Left lung (tissue), 10 donors: ENCODE measurements around the gene LTB4R2. TPM values are rescaled to one million over a fixed set of nuclear protein-coding genes. Genes with fewer than 3 reads are reported as not detected.

Source experiments
- ATAC-seq: fragments of 200-7000 bp; cut with Tn5 transposase; one replicate; pipeline ENCODE4 v1.9.1; 2020; ENCODE audit warnings: moderate library complexity
- DNase-seq, 4 donors: peaks; one replicate each; pipeline ENCODE4 v3.0.0-alpha.2; 2013 to 2020
- H3K27ac ChIP-seq, 2 donors: fragments of 200-600 bp; sonication (generic) in 1 of 2; one replicate each; pipeline versions ENCODE4 v1.5.0 to v1.8.0; 2020 to 2021
- H3K27me3 ChIP-seq, 2 donors: fragments of 200-600 bp; sonication (generic) in 1 of 2; one replicate each; pipeline versions ENCODE4 v1.5.0 to v1.8.0; 2020 to 2021
- H3K36me3 ChIP-seq, 2 donors: fragments of 200-600 bp; sonication (generic) in 1 of 2; one replicate each; pipeline versions ENCODE4 v1.5.0 to v1.8.0; 2020 to 2021
- H3K4me1 ChIP-seq, 2 donors: fragments of 200-600 bp; one replicate each; pipeline ENCODE4 v1.8.0; 2021
- H3K4me3 ChIP-seq, 2 donors: fragments of 200-600 bp; sonication (generic) in 1 of 2; one replicate each; pipeline versions ENCODE4 v1.5.0 to v1.8.0; 2020 to 2021; ENCODE audit warnings: mild to moderate bottlenecking in 1 of 2
- H3K9me3 ChIP-seq, 2 donors: fragments of 200-600 bp; sonication (generic) in 1 of 2; one replicate each; pipeline versions ENCODE4 v1.5.0 to v1.8.0; 2020 to 2021
- intact Hi-C, 2 donors: fragments of 100-400 bp; cut with DNase I; formaldehyde crosslinking; loops; one replicate each; pipeline versions ENCODE4 v1.11.2 to v1.14.2; 2022
- polyA plus RNA-seq, 6 donors: library from polyadenylated mRNA; unstranded; fragments of 120-200 nt; gene quantifications; one replicate each; pipeline ENCODE4 v1.2.1, GENCODE V29; 2013; ENCODE audit not compliant: insufficient read length in 6 of 6
- total RNA-seq, 2 donors: library from RNA; stranded (reverse); fragmentation: NEBNext Ultra II Directional; extraction: Animal tissue kit (Norgen Biotek cat#: 25700); gene quantifications; one replicate each; pipeline ENCODE4 v1.2.1, GENCODE V29; 2021
- TF ChIP-seq, protein P1 (sequence below), 2 donors: fragments of 200-600 bp; sonication (generic) in 1 of 2; IDR thresholded peaks; one replicate each; pipeline versions ENCODE4 v1.5.0 to v1.8.0; 2021; ENCODE audit warnings: antibody characterized with exemption in 2 of 2
- donor health status: DM: no; HTN: yes; CAD: no.
- donor health status: DM: no; HTN: no; CAD: no.

The LTB4R2 gene
- total and polyA plus RNA-seq, 8 donors, result 4.0 to 6.3 (median 5.6) TPM

GRCh38 chr14:24281636-24282035 is 28.3 kb upstream of the LTB4R2 start:
- Histone ChIP-seq H3K9me3 (no peaks in the 10 kb centered on the region), H3K4me1 (peaks cover 0 to 64% of the 10 kb centered on the region in 2 donors), H3K27me3 (no peaks in the 10 kb centered on the region), H3K36me3 (no peaks in the 10 kb centered on the region), H3K4me3 (no peak overlapping the region), H3K27ac (peak overlapping the region in 1 of 2 donors; percentile 74)
- DNase-seq, result no peak
- peak; percentile 28 for ATAC-seq
- intact Hi-C loops, result no loop called here
- TF ChIP-seq, protein P1, sequence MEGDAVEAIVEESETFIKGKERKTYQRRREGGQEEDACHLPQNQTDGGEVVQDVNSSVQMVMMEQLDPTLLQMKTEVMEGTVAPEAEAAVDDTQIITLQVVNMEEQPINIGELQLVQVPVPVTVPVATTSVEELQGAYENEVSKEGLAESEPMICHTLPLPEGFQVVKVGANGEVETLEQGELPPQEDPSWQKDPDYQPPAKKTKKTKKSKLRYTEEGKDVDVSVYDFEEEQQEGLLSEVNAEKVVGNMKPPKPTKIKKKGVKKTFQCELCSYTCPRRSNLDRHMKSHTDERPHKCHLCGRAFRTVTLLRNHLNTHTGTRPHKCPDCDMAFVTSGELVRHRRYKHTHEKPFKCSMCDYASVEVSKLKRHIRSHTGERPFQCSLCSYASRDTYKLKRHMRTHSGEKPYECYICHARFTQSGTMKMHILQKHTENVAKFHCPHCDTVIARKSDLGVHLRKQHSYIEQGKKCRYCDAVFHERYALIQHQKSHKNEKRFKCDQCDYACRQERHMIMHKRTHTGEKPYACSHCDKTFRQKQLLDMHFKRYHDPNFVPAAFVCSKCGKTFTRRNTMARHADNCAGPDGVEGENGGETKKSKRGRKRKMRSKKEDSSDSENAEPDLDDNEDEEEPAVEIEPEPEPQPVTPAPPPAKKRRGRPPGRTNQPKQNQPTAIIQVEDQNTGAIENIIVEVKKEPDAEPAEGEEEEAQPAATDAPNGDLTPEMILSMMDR (IDR thresholded peaks at IDR 0.05), result no peak

- Histone ChIP-seq H3K4me1 (peaks cover 0 to 53% of the 10 kb centered on the region in 2 donors), H3K27me3 (no peaks in the 10 kb centered on the region), H3K9me3 (no peaks in the 10 kb centered on the region), H3K4me3 (no peak overlapping the region), H3K36me3 (no peaks in the 10 kb centered on the region), H3K27ac (no peak overlapping the region)
- intact Hi-C loops, result no loop called here
- ATAC-seq (peak; percentile 10), DNase-seq (peak in 1 of 4 donors; percentile 53)
- TF ChIP-seq, protein P1 (IDR thresholded peaks at IDR 0.05), result no peak
These were observed 27.2 kb upstream of the LTB4R2 start for GRCh38 chr14:24282736-24283135.

DNA sequence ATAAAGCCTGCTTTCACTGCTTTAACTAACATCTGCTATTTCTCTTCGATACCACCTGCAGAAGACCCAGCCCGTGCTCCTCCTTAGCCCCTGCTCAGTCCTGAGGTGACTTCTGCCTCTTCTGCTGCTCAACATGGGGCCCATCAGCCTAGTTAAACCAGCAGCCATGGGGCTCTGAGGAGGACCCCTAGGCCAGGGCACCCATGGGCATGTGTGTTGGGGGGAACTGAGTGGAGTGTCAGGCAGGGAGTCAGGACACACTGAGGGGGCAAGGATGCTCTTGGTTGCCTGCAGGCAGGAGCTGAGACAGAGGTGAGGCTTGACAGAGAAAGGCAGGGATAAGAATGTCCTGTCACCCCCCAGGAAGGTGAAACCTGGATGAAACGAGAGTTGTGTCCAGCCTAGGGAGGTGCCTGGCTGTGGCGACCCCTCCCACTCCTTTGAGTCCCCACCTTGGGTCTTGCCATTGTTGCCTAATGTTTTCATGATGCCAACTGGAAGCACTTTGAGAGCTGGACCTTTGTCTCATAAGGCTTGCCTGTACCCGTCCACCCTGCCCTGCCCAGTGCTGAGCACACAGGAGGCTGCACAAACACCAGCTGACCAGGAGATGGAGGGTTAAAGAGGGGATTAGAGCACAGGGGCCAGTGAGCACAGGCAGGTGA is 26.0 kb upstream of the LTB4R2 start:
- TF ChIP-seq, protein P1 (IDR thresholded peaks at IDR 0.05), result no peak
- Histone ChIP-seq H3K27ac (no peak overlapping the region), H3K36me3 (peaks cover 0 to 5% of the 10 kb centered on the region in 2 donors), H3K27me3 (no peaks in the 10 kb centered on the region), H3K4me1 (peaks cover 0 to 41% of the 10 kb centered on the region in 2 donors), H3K4me3 (no peak overlapping the region), H3K9me3 (no peaks in the 10 kb centered on the region)
- no peak for DNase-seq
- ATAC-seq, result no peak
- intact Hi-C loops, result no loop called here

GRCh38 chr14:24284501-24285035 is 25.4 kb upstream of the LTB4R2 start:
- intact Hi-C loops, result no loop called here
- H3K27ac ChIP-seq, result no peak overlapping the region
- ATAC-seq, result no peak
- no peak for DNase-seq
- no peaks in the 10 kb centered on the region for H3K9me3 ChIP-seq
- TF ChIP-seq, protein P1 (IDR thresholded peaks at IDR 0.05), result no peak
- no peaks in the 10 kb centered on the region for H3K27me3 ChIP-seq
- no peak overlapping the region for H3K4me3 ChIP-seq
- peaks cover 0 to 34% of the 10 kb centered on the region in 2 donors for H3K4me1 ChIP-seq
- peaks cover 0 to 11% of the 10 kb centered on the region in 2 donors for H3K36me3 ChIP-seq

- ATAC-seq (no peak), DNase-seq (no peak)
- H3K4me3 ChIP-seq, result no peak overlapping the region
- peaks cover 0 to 19% of the 10 kb centered on the region in 2 donors for H3K36me3 ChIP-seq
- TF ChIP-seq, protein P1 (IDR thresholded peaks at IDR 0.05), result no peak
- H3K4me1 ChIP-seq, result peaks cover 0 to 27% of the 10 kb centered on the region in 2 donors
- H3K27ac ChIP-seq, result no peak overlapping the region
- H3K9me3 ChIP-seq, result no peaks in the 10 kb centered on the region
- intact Hi-C loops, result no loop called here
- no peaks in the 10 kb centered on the region for H3K27me3 ChIP-seq
These were observed 24.6 kb upstream of the LTB4R2 start for GRCh38 chr14:24285351-24285750.
